Measurements from ENCODE around the gene PPTC7. TPM values are rescaled to one million over a fixed set of nuclear protein-coding genes. Genes with fewer than 3 reads are reported as not detected.
A peak's percentile ranks its signal among the peaks of the same experiment; 100 is the strongest.
"Not testable (repeated sequence)": the region's sequence is repeated elsewhere in the genome, so short reads cannot be mapped to it uniquely, and the experiment has no call there.

The PPTC7 gene
- total RNA-seq, 4 donors from 2014 or later = 15.8 to 28.9 (median 22.8) TPM

- Histone ChIP-seq H3K27ac (peak overlapping the region; percentile 86 to 91 (median 86)), H3K4me1 (peaks cover 28 to 33% of the 10 kb centered on the region in 2 donors), H3K9me3 (no peaks in the 10 kb centered on the region), H3K27me3 (no peaks in the 10 kb centered on the region), H3K36me3 (no peaks in the 10 kb centered on the region), H3K4me3 (replicated peaks in 1 of 3) (no peak overlapping the region)
- WGBS, 2 donors = 64 to 72% methylated on average over 5 of the region's 5 CpGs
- intact Hi-C loops (cut with DNase I) = no loop called here
- TF ChIP-seq, protein P1, sequence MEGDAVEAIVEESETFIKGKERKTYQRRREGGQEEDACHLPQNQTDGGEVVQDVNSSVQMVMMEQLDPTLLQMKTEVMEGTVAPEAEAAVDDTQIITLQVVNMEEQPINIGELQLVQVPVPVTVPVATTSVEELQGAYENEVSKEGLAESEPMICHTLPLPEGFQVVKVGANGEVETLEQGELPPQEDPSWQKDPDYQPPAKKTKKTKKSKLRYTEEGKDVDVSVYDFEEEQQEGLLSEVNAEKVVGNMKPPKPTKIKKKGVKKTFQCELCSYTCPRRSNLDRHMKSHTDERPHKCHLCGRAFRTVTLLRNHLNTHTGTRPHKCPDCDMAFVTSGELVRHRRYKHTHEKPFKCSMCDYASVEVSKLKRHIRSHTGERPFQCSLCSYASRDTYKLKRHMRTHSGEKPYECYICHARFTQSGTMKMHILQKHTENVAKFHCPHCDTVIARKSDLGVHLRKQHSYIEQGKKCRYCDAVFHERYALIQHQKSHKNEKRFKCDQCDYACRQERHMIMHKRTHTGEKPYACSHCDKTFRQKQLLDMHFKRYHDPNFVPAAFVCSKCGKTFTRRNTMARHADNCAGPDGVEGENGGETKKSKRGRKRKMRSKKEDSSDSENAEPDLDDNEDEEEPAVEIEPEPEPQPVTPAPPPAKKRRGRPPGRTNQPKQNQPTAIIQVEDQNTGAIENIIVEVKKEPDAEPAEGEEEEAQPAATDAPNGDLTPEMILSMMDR (IDR thresholded peaks at IDR 0.05) = no peak
- no peak for TF ChIP-seq POLR2A (IDR thresholded peaks at IDR 0.05)
- peak; percentile 16 to 36 for DNase-seq
These were observed 9.0 kb upstream of the PPTC7 start for GRCh38 chr12:110592078-110592477.

DNA sequence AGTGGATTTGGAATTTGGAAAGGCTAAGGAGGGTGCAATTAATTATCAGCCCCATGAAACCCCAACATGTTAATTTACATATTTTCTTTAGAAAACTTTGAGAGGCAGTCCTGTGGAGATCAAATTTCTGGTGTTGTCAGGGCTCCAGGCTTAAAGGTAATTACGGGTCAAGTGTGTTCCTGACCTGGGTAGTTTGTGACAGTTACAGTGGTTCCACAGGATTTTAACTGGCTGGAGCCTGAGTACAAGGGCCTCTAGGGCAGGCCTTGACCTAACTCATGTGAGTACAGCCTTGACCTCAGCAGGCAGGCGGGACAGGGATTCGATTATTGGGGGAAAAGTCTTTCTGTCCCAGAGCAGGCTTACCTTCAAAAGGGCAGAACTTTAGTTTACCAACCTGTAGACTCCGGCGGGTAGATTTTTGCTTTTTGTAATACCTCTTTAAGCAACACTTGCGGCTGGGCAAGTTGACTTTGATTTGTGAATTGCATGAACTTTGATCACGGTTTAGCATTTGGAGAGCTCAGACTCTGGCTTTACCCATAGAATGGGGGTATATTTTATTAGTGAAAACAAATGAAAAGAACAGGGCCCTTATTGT lies 8.4 kb upstream of the PPTC7 start:
- peak overlapping the region; percentile 86 to 91 (median 86) for H3K27ac ChIP-seq

GRCh38 chr12:110590806-110591326 lies 7.7 kb upstream of the PPTC7 start:
- Histone ChIP-seq H3K36me3 (no peaks in the 10 kb centered on the region), H3K27me3 (no peaks in the 10 kb centered on the region), H3K4me1 (peaks cover 38 to 45% of the 10 kb centered on the region in 2 donors), H3K27ac (peak overlapping the region; percentile 86 to 91 (median 86)), H3K4me3 (replicated peaks in 1 of 3) (no peak overlapping the region), H3K9me3 (no peaks in the 10 kb centered on the region)
- intact Hi-C loops (cut with DNase I) = no loop called here
- 18 to 24% methylated on average over 3 of the region's 3 CpGs for WGBS, 2 donors
- no peak for TF ChIP-seq POLR2A (IDR thresholded peaks at IDR 0.05)
- TF ChIP-seq, protein P1 (IDR thresholded peaks at IDR 0.05) = peak in 1 of 6 experiments; percentile 12
- no peak for DNase-seq

More for the DNA sequence above, 8.4 kb upstream of the PPTC7 start:
- peaks cover 31 to 38% of the 10 kb centered on the region in 2 donors for H3K4me1 ChIP-seq
- no peaks in the 10 kb centered on the region for H3K9me3 ChIP-seq
- H3K27me3 ChIP-seq = no peaks in the 10 kb centered on the region
- no peak overlapping the region for H3K4me3 ChIP-seq (replicated peaks in 1 of 3)
- intact Hi-C loops (cut with DNase I) = no loop called here
- H3K36me3 ChIP-seq = no peaks in the 10 kb centered on the region
- peak; percentile 62 to 64 for DNase-seq
- WGBS, 2 donors = 30 to 39% methylated on average over 7 of the region's 7 CpGs
- no peak for TF ChIP-seq POLR2A (IDR thresholded peaks at IDR 0.05)
- TF ChIP-seq, protein P1 (IDR thresholded peaks at IDR 0.05) = no peak

- Histone ChIP-seq H3K4me3 (replicated peaks in 1 of 3) (no peak overlapping the region), H3K27me3 (no peaks in the 10 kb centered on the region), H3K4me1 (peaks cover 46 to 53% of the 10 kb centered on the region in 2 donors), H3K27ac (peak overlapping the region; percentile 86 to 91 (median 86)), H3K9me3 (no peaks in the 10 kb centered on the region), H3K36me3 (no peaks in the 10 kb centered on the region)
- TF ChIP-seq, protein P1 (IDR thresholded peaks at IDR 0.05) = no peak
- TF ChIP-seq POLR2A (IDR thresholded peaks at IDR 0.05) = no peak
- WGBS, 2 donors = 95 to 100% methylated on average over 1 of the region's 1 CpG
- intact Hi-C loops (cut with DNase I) = no loop called here
- DNase-seq = no peak
These were observed 6.9 kb upstream of the PPTC7 start for GRCh38 chr12:110590059-110590458.

DNA sequence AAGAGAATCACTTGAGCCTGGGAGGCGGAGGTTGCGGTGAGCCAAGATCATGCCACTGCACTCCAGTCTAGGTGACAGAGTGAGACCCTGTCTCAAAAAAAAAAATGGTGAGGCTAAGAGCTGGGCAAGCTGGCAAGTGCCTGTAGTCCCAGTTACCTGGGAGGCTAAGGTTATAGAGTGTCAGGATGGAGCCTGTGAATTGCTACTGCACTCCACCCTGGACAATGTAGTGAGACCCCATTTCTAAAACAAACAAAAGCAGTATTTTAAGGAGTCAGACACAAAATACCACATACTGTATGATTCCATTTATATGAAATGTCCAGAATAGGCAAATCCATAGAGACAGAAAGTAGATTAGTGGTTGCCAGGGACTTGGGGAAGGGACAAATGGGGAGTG lies 4.0 kb upstream of the PPTC7 start:
- H3K27me3 ChIP-seq; DNase-seq; H3K4me3 ChIP-seq (replicated peaks in 1 of 3); intact Hi-C loops (cut with DNase I); H3K36me3 ChIP-seq; H3K9me3 ChIP-seq: not testable (repeated sequence)
- peaks cover 55 to 62% of the 10 kb centered on the region in 2 donors for H3K4me1 ChIP-seq
- 97 to 100% methylated on average over 2 of the region's 2 CpGs for WGBS, 2 donors
- peak overlapping the region; percentile 9 to 93 (median 93) for H3K27ac ChIP-seq
